ENCODE results near the gene CHRNA5.
A peak's percentile ranks its signal among the peaks of the same experiment; 100 is the strongest.
"Not testable (repeated sequence)": the region's sequence is repeated elsewhere in the genome, so short reads cannot be mapped to it uniquely, and the experiment has no call there.

Gene CHRNA5

DNA sequence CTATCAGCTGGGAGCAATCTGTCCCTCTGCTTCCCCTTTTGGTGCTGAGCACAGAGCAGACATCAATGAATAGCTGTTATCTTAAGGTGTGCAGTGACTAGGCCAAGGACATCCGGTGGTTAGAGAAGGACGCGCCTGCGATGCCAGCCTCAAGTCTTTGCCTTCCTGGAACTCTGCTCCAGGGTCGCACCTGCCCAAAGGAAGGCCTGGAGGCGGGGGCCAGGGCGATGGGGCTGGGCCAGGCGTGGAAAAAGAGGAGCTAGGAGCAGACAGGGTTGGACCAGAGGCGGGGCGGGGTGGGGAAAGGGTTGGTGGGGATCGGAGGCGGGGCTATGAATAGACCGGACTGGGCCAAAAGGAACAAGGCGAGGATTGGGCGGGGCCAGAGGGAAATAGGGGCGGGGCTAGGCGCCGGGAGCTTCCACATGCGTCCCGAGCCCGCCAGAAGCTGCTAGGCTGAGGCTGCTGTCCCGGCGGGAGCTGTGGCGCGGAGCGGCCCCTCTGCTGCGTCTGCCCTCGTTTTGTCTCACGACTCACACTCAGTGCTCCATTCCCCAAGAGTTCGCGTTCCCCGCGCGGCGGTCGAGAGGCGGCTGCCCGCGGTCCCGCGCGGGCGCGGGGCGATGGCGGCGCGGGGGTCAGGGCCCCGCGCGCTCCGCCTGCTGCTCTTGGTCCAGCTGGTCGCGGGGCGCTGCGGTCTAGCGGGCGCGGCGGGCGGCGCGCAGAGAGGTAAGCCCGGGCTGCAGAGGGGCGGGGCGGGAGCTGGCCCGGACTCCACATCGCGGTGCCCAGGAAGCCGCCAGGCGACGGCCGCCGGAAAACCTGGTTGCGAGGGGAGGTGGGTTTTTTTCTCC, at the start of gene CHRNA5:
Gene CHRNA5 (plus strand): TSS at position 424 of the 854 bp plus-strand sequence. CDS start 200 bp downstream, at position 624.
- peak; percentile 74 to 89 for DNase-seq (ENCODE audit: low read depth in 2 of 2)

DNA sequence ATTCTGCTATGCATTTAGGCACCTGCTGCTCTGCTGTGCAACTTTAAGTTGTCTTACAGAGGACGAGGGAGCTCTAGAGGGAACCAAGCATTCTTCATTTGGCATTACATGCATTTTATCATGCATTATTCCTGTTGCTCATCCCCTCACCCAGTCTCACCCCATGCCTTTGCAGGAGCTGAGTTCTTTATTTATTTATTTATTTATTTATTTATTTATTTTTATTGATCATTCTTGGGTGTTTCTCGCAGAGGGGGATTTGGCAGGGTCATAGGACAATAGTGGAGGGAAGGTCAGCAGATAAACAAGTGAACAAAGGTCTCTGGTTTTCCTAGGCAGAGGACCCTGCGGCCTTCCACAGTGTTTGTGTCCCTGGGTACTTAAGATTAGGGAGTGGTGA, 45.3 kb upstream of the CHRNA5 start:
- not testable (repeated sequence) for DNase-seq (ENCODE audit: low read depth in 2 of 2)

DNA sequence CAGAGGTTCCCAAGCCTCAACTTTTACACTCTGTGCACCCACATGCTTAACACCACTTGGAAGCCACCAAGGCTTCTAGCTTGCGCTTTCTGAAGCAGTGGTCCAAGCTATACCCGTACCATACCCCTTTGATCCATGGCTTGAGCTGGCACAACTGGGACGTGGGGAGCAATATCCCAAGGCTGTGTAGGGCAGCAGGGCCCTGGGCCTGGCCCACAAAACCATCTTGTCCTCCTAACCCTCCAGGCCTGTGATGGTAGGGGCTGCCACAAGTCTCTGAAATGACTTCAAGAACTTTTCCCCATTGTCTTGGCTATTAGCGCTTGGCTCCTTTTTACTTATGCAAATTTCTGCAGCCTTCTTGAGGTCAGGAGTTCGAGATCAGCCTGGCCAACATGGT, 41.1 kb upstream of the CHRNA5 start:
- DNase-seq (ENCODE audit: low read depth in 2 of 2) = no peak

DNA sequence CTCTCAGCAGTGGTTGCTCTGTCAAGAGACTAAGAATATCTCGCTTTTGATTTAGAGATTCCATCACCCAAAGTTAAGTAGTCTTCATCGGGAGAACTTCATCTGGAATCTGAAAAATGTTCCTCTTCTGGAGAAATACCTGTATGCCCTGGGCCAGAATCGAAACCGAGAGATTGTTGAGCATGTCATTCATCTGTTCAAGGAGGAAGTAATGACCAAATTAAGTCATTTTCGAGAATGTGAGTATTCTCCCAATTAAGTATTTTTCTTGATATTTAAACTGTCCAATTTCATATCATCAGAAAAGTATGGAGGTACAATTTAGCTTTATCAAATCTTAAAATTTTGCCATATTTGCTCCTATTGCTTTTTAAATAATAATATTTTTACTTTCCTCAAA, 38.0 kb upstream of the CHRNA5 start:
- no peak for DNase-seq (ENCODE audit: low read depth in 2 of 2)

DNA sequence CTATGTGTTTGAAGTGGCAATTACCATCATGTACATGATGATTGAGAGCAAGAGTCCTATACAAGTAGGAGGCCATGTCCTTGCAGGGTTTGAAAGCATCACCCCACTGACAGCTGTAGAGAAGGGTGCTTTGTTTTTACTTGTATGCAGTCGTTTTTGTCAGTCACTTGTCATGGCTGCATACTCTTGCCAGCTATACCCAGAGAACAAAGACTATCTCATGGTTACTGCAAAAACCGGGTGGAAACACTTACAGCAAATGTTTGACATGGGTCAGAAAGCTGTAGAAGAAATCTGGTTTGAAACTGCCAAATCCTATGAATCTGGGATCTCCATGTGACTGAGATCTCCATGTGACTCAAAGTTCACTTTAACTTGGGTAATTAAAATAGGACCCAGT, 32.0 kb upstream of the CHRNA5 start:
- DNase-seq (ENCODE audit: low read depth in 2 of 2) = no peak

DNA sequence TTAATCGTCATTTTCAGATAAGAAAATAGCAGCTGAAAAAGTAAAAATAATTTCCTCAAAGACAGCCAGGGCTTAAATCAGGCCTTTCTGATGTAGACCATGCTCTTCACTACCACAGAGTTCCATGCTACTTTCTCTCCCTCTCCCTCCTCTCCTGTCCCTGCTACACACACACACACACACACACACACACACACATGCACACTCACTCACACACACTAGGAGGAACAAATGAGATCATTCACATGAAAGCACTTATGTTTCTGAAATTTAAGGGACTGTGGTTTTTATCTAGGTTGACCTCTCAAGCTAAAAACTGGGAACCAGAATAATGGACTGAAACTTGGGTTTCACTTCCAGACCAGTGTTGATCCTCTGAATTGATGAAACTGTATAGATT, 29.2 kb upstream of the CHRNA5 start:
- no peak for DNase-seq (ENCODE audit: low read depth in 2 of 2)

DNA sequence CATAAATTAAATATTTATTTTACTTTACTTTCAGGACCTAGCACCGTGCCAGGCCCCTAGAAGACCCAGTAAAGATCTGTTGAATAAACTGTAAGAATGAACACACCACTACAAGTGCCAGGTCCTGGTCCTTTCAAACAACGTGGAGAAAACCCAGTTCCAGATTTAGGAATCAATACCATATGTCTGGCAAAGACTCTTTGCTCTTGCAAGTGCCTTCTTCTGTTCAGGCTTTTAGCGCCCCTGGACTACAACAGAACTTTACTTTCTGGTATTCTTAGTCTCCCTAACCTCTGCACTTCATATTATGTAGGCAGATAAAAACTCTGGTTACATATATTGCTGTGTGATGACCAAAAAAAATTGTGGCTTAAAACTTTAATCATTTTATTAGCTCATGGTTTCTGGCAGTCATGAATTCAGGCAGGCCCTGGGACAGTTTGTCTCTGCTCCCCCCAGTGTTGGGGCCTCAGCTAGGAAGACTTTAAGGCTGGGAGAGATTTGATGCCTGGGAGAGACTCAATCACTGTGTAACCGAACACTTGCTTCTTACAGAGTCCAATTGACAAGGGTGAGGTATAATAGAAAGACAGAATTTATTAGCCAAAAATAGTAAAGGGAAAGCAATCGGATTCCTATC, 27.9 kb upstream of the CHRNA5 start:
- no peak for DNase-seq (ENCODE audit: low read depth in 2 of 2)

DNA sequence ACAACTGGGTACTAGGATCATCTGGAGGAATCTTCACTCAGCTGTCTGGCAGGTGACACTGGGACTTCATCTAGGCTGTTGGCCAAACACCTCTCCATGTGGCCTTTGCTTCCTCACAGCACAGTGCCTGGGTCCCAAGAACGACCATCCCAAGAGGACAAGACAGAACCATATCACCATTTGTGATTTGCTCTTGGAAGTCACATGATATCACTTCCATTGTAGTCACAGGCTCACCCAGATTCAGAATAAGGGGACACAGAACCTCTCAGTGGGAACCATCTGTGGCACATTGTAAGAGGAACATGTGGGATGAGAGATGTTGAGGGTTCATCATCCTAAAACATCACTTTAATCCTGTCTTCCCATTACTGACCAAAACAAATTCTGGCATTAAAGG, 27.0 kb upstream of the CHRNA5 start:
- DNase-seq (ENCODE audit: low read depth in 2 of 2) = no peak

DNA sequence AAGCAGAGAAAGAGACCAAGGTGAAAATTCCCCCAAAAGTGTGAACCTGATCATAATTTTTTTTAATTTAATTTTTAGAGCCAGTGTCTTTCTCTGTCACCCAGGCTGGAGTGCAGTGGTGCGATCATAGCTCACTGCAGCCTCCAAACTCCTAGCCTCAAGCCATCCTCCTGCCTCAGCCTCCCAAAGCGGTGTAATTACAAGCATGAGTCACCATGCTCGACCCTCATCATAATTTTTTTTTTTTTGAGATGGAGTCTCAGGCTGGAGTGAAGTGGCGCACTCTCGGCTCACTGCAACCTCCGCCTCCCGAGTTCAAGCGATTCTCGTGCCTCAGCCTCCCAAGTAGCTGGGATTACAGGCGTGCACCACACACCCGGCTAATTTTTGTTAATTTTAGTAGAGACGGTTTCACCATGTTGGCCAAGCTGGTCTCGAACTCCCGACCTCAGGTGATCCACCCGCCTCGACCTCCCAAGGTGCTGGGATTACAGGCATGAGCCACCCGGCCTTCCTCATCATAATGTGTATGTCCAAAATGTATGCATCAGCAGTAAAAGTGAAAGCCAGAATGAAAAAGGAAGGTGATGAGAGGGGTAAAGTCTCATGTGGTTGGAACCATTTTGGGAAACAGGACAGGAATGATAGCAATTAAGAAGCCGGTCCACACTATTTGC, 25.7 kb upstream of the CHRNA5 start:
- DNase-seq (ENCODE audit: low read depth in 2 of 2) = not testable (repeated sequence)

DNA sequence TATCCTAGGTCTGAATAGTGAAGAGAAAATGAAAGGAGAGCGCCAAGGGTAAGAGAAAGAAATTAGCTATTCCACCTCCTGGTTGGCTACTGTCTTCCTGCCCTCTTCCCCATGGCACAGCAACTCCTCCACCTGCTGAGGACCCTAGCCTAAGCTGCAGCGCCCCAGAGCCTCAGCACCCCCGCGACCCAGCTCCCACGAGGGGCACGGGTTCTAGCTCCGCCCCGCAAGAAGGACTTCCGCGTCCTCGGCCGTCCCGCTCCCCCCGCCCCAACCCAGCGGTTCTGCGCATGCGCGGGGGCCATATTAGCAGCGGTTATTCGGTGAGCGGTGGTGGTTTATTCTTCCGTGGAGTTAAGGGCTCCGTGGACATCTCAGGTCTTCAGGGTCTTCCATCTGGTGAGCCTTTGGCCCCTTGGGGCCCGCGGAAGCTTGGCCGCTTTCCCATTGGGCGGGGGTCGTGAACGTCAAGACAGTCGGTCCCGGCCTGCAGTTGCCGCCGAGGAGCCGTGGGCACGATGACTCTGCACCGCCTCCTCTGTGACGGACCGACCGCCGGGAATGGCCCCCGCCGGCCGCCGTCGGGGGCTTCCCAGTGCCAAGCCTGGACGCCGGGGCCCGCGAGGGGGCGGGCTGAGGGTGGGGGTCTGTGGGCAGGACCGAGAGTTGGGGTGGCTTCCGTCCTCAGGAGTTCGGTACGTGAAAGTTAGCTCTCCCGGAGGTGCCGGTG, 25.0 kb upstream of the CHRNA5 start, which contains the start of gene PSMA4:
Gene PSMA4 (plus strand): TSS at position 304 of the 730 bp plus-strand sequence. CDS start 1,484 bp downstream, outside the sequence.
- DNase-seq (ENCODE audit: low read depth in 2 of 2) = peak; percentile 91 to 95

DNA sequence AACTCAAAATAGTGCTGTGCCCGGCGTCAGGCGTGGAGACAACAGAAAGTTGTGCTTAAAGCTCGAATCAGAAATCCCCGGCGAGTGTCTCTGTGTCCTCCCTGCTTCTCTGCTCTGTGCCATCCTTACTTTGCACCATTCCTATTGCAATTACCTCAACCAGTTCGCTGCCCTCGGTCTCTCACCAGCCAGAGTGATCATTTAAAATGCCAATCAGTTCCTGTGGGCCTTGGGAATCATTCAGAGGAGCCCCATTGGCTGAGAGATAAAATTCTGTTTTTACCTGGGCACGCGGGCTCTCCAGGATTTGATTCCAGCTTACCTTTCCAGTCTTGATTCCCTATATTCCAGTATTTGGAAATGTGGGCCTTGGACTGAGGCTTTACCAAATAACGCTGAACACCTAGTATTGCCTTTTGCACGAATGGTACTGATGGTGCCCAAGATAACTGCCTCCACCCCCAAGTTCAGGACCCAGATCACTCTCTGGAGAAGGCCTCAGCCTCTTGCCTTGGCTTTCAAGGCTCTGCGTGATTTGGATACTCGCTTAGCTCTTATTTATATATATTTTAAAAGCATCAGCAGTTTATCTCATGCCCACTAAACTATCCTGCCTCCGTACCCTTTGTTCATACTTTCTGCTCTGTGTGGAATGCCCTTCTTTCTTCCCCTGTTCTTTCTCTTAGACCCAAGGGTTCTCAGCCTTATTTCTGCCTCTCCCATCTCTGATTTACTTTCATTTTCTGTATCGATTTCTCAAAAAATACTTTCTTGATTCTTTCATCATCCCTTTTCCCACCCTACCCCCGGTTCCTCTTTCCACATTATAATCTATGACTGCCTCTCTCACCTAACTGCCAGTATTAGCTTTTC, 24.2 kb upstream of the CHRNA5 start:
- no peak for DNase-seq (ENCODE audit: low read depth in 2 of 2)

DNA sequence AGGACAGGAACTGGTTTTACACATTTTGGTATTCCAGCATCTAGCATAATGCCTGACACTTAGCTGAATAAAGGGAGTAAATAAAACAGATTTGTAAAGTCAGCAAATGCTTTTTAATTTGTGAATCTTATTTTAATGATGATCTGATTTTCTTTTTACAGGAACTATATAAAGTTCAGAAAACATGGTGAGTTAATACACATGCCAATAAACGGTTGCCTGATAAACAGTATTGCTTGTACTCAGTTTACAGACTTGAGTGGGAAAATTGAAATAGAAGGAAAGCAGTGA, 23.6 kb upstream of the CHRNA5 start:
- no peak for DNase-seq (ENCODE audit: low read depth in 2 of 2)

DNA sequence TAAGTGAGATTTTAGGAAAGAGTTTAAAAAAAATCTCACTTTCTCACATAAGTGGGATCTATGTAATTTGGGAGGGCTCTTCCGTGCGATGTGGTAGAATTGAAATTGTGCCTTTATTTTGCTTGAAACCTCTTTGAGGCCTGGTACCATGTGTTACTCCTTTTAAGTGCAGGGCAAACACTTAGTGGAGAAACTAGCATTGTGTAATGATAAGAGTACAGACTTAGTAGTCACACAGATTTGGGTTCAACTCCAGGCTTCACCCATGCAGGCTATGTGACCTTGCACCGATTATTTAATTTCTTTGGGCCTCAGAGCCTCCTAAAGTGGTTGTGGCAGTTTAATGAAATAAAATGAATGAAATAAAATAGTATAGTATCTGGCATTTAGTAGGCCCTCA, 22.7 kb upstream of the CHRNA5 start:
- DNase-seq (ENCODE audit: low read depth in 2 of 2) = no peak

DNA sequence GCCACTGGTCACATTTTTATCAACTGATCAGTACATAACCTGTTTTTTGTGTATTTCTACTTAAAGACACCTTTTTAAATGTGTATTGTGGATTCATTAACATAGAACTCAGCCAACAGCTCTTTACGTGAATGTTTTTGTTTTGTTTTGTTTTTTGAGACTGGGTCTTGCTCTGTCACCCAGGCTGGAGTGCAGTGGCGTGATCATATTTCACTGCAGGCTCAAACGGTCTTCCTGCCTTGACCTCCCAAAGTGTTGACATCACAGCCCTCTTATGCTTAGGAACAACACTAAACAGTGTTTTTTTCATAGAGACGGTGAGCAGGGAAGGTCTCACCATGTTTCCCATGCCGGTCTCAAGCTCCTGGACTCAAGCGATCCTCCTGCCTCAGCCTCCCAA, 15.1 kb upstream of the CHRNA5 start:
- DNase-seq (ENCODE audit: low read depth in 2 of 2) = no peak

DNA sequence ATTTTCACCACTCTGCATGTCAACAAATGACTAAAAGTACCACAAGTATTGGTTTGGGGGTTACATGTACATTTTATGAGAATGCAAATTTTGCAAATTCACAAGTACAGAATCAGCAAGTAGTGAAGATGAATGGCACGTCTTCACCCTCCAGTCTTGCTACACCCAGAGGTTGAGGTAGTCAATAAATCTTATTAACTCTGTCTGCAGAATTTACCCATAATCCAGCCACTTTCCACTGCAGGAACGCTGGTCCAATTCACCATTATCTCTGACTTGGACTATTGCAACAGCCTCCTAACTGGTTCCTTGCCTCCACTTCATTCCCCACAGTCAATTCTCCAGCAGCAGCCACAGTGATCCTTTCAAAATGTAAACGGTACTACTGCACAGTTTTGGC, 14.5 kb upstream of the CHRNA5 start:
- no peak for DNase-seq (ENCODE audit: low read depth in 2 of 2)

DNA sequence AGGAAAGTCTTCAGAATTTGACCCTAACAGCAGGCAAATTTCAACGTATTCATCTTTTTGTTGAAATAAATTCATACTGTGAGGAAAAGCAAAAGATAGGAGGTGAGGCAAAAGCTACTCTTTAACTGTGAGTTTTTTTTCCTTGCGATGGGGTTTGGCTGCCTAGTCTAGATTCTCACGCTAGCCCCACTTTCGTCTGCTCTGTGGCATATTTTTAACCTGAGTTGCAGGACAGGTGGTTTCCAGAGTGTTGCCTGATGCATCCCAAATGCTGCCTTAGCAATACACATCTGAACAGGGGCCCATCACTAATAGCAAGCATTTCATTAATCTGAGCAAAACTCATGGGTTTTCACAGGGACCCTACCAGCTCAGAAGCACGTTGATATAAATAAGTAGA, 13.4 kb upstream of the CHRNA5 start:
- no peak for DNase-seq (ENCODE audit: low read depth in 2 of 2)

DNA sequence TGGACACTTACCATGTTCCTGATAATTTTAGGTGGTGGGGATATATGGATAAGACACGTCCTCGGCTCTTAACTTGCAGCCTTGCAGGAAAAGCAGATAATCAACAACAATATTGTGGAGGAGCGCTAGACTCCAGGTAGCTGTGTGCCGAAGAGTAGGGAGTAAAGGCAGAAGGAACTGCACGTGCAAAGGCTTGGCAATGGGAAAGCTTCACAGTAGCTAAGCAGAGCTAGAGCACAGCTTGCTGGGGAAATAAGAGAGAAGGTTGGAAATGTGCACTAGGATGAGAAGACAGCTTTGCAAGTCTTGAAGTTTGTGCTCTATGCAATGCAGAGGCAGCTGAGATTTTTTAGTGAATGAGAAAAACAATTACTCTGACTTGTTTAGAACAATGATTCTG, 12.7 kb upstream of the CHRNA5 start:
- no peak for DNase-seq (ENCODE audit: low read depth in 2 of 2)

DNA sequence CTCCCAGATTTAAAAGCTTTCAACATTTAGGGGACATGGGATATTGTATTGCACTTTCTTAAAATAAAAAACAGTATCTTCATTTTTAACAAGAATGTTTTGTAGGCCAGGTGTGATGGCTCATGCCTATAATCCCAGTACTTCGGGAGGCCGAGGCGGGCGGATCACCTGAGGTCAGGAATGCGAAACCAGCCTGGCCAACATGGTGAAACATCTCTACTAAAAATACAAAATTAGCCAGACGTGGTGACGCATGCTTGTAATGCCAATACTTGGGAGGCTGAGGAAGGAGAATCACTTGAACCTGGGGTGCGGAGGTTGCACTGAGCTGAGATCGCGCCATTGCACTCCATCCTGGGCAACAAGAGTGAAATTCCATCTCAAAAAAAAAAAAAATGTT, 5.1 kb upstream of the CHRNA5 start:
- DNase-seq (ENCODE audit: low read depth in 2 of 2) = not testable (repeated sequence)

DNA sequence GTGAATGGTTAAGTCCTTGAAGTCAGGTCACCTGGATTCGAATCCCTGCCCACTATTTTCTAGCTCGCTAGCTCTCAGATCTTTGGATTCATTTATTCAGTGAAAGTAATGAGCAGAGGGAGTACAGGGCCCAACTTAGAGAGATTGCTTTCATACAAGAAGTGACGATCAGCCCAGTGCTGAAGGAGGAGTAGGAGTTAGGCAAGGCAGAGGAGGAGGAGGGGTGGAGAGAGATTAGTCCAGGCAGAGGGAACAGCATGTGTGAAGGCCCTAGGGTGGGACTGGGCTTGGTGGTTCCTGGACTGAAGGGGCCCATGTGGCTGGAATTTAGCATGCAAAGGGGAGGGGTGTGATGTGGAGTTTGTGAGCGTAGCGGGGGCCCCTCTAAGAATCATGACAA, 3.8 kb upstream of the CHRNA5 start:
- DNase-seq (ENCODE audit: low read depth in 2 of 2) = no peak

DNA sequence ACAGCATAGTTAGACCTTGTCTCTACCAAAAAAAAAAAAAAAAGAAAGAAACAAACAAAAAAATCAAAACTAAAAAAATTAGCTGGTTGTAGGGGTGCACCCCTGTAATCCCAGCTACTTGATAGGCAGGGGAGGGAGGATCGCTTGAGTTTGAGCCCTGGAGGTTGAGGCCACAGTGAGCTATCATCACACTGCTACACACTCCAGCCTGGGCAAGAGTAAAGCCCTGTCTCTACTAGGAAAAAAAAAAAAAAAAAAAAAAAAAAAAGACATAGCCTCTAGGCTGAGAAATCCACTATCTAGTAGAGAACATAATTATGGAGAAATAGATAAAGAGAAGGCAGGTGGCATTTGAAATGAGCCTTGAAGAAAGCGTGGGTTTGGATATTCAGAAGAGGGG, 2.2 kb upstream of the CHRNA5 start:
- DNase-seq (ENCODE audit: low read depth in 2 of 2) = no peak

DNA sequence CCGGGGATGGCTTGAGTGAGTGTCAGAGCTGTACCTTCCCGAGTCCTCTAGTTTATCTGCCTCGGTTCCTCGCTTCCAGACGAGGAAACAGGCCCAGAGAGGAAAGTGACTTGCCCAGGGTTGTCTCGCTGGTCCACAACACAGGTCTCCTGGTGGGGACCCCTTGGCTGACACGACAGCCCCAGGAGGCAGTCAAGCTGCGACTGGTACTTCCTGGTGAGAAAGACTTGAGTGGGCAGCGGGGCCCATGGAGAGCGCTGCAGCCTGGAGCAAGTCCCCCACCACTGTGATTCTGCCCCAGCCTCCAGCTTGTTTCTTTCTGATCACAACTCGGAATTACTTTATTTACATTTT, 600 bp upstream of the CHRNA5 start:
- DNase-seq (ENCODE audit: low read depth in 2 of 2) = no peak

Measured in stimulated activated CD8-positive, alpha-beta memory T cell treated with anti-CD3 and anti-CD28 coated beads, Interleukin-2, amount 100 ng/mL, for 48 hours (primary cell).